ENCODE measurements around the gene PRDM10. TPM values are rescaled to one million over a fixed set of nuclear protein-coding genes. Genes with fewer than 3 reads are reported as not detected.

The PRDM10 gene
- total and polyA plus RNA-seq, 12 donors: 0.75 to 5.4 (median 3.5) TPM

GRCh38 chr11:130031945-130032344, 29.3 kb upstream of the PRDM10 start:
- Histone ChIP-seq H3K9me3 (no peaks in the 10 kb centered on the region), H3K27ac (no peak overlapping the region), H3K27me3 (no peaks in the 10 kb centered on the region), H3K36me3 (no peaks in the 10 kb centered on the region), H3K4me3 (no peak overlapping the region), H3K4me1 (no peaks in the 10 kb centered on the region)
- intact Hi-C loops (cut with DNase I): no loop called here
- TF ChIP-seq, protein P1, sequence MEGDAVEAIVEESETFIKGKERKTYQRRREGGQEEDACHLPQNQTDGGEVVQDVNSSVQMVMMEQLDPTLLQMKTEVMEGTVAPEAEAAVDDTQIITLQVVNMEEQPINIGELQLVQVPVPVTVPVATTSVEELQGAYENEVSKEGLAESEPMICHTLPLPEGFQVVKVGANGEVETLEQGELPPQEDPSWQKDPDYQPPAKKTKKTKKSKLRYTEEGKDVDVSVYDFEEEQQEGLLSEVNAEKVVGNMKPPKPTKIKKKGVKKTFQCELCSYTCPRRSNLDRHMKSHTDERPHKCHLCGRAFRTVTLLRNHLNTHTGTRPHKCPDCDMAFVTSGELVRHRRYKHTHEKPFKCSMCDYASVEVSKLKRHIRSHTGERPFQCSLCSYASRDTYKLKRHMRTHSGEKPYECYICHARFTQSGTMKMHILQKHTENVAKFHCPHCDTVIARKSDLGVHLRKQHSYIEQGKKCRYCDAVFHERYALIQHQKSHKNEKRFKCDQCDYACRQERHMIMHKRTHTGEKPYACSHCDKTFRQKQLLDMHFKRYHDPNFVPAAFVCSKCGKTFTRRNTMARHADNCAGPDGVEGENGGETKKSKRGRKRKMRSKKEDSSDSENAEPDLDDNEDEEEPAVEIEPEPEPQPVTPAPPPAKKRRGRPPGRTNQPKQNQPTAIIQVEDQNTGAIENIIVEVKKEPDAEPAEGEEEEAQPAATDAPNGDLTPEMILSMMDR (IDR thresholded peaks at IDR 0.05): no peak
- DNase-seq (no peak), ATAC-seq (no peak)
- 93 to 95% methylated on average over 2 of the region's 2 CpGs for WGBS, 2 donors

DNA sequence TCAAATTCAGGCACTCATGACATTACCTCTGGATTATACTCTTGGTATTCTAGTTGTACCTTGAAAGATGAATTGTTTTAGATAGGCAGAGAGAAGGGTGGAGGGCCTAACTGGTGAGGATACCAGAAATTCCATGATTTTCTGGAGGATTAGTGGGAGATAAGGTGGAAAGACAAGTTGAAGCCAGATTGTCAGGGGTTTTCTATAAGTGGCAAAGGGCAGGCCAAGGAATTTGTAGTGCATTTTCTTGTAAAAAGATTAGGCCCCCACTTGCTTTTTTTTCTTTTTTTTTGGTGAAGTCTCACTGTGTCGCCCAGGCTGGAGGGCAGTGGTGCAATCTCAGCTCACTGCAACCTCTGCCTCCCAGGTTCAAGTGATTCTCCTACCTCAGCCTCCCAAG, 28.4 kb upstream of the PRDM10 start:
- 50 to 71% methylated on average over 1 of the region's 1 CpG for WGBS, 2 donors
- DNase-seq: no peak

GRCh38 chr11:130029137-130029536, 26.5 kb upstream of the PRDM10 start:
- H3K9me3 ChIP-seq: no peaks in the 10 kb centered on the region
- 82 to 86% methylated on average over 3 of the region's 3 CpGs for WGBS, 2 donors
- no peaks in the 10 kb centered on the region for H3K36me3 ChIP-seq
- TF ChIP-seq, protein P1 (IDR thresholded peaks at IDR 0.05): no peak
- DNase-seq (no peak), ATAC-seq (no peak)
- H3K4me3 ChIP-seq: no peak overlapping the region
- intact Hi-C loops (cut with DNase I): no loop called here
- H3K4me1 ChIP-seq: no peaks in the 10 kb centered on the region
- H3K27ac ChIP-seq: no peak overlapping the region
- no peaks in the 10 kb centered on the region for H3K27me3 ChIP-seq

More for the DNA sequence above, 28.4 kb upstream of the PRDM10 start:
- Histone ChIP-seq H3K4me1 (no peaks in the 10 kb centered on the region), H3K9me3 (no peaks in the 10 kb centered on the region), H3K36me3 (no peaks in the 10 kb centered on the region), H3K27ac (no peak overlapping the region), H3K4me3 (no peak overlapping the region), H3K27me3 (no peaks in the 10 kb centered on the region)
- no peak for ATAC-seq
- TF ChIP-seq, protein P1 (IDR thresholded peaks at IDR 0.05): no peak
- intact Hi-C loops (cut with DNase I): no loop called here

GRCh38 chr11:130025371-130025770, 22.7 kb upstream of the PRDM10 start:
- Histone ChIP-seq H3K36me3 (no peaks in the 10 kb centered on the region), H3K9me3 (no peaks in the 10 kb centered on the region), H3K27ac (no peak overlapping the region), H3K27me3 (no peaks in the 10 kb centered on the region), H3K4me1 (no peaks in the 10 kb centered on the region), H3K4me3 (no peak overlapping the region)
- TF ChIP-seq, protein P1 (IDR thresholded peaks at IDR 0.05): no peak
- DNase-seq: no peak
- intact Hi-C loops (cut with DNase I): no loop called here
- 88 to 89% methylated on average over 1 of the region's 1 CpG for WGBS, 2 donors
- no peak for ATAC-seq

Data from heart right ventricle (tissue), 16 donors.